ENCODE results near the gene ABCC6.
"Not testable (repeated sequence)": the region's sequence is repeated elsewhere in the genome, so short reads cannot be mapped to it uniquely, and the experiment has no call there.

ABCC6 gene

GRCh38 chr16:16112450-16113053 lies 110.7 kb downstream of the ABCC6 start:
- DNase-seq (ENCODE audit: low read depth in 3 of 3), result no peak

- no peak for DNase-seq (ENCODE audit: low read depth in 3 of 3)
These were observed 111.7 kb downstream of the ABCC6 start for GRCh38 chr16:16111639-16112038.

- DNase-seq (ENCODE audit: low read depth in 3 of 3), result no peak
These were observed 113.2 kb downstream of the ABCC6 start for GRCh38 chr16:16110111-16110490.

- DNase-seq (ENCODE audit: low read depth in 3 of 3), result no peak
These were observed 113.7 kb downstream of the ABCC6 start for GRCh38 chr16:16109453-16110110.

GRCh38 chr16:16108759-16109158 lies 114.5 kb downstream of the ABCC6 start:
- no peak for DNase-seq (ENCODE audit: low read depth in 3 of 3)

- no peak for DNase-seq (ENCODE audit: low read depth in 3 of 3)
These were observed 115.5 kb downstream of the ABCC6 start for GRCh38 chr16:16107839-16108238.

GRCh38 chr16:16106466-16106865 lies 116.8 kb downstream of the ABCC6 start:
- DNase-seq (ENCODE audit: low read depth in 3 of 3), result no peak

GRCh38 chr16:16105646-16106045 lies 117.6 kb downstream of the ABCC6 start:
- DNase-seq (ENCODE audit: low read depth in 3 of 3), result no peak

- not testable (repeated sequence) for DNase-seq (ENCODE audit: low read depth in 3 of 3)
These were observed 118.5 kb downstream of the ABCC6 start for GRCh38 chr16:16104804-16105141.

GRCh38 chr16:16104132-16104803 lies 119.0 kb downstream of the ABCC6 start:
- not testable (repeated sequence) for DNase-seq (ENCODE audit: low read depth in 3 of 3)

GRCh38 chr16:16102738-16103137 lies 120.6 kb downstream of the ABCC6 start:
- no peak for DNase-seq (ENCODE audit: low read depth in 3 of 3)

- DNase-seq (ENCODE audit: low read depth in 3 of 3), result no peak
These were observed 121.7 kb downstream of the ABCC6 start for GRCh38 chr16:16101585-16101984.

GRCh38 chr16:16100631-16101030 lies 122.7 kb downstream of the ABCC6 start:
- no peak for DNase-seq (ENCODE audit: low read depth in 3 of 3)

GRCh38 chr16:16099320-16099719 lies 124.0 kb downstream of the ABCC6 start:
- DNase-seq (ENCODE audit: low read depth in 3 of 3), result no peak

All from stimulated activated CD4-positive, alpha-beta T cell treated with anti-CD3 and anti-CD28 coated beads, TNF-alpha, amount 100 ng/mL, for 48 hours (primary cell).